GM08714 (cell line): Measurements from ENCODE around the gene IL36A.

ENCODE experiments used
- H3K4me3 ChIP-seq: fragments of 200-500 bp; sonication (Bioruptor generic); 2 replicates; pipeline ENCODE4 v1.5.1; 2014; ENCODE audit warnings: mild to moderate bottlenecking, low read length, inconsistent platforms
- ZNF274 ChIP-seq: IDR thresholded peaks from 2 replicates; pipeline ENCODE4 v1.6.1; 2012; ENCODE audit warnings: mild to moderate bottlenecking, low read depth, low read length

The IL36A gene

DNA sequence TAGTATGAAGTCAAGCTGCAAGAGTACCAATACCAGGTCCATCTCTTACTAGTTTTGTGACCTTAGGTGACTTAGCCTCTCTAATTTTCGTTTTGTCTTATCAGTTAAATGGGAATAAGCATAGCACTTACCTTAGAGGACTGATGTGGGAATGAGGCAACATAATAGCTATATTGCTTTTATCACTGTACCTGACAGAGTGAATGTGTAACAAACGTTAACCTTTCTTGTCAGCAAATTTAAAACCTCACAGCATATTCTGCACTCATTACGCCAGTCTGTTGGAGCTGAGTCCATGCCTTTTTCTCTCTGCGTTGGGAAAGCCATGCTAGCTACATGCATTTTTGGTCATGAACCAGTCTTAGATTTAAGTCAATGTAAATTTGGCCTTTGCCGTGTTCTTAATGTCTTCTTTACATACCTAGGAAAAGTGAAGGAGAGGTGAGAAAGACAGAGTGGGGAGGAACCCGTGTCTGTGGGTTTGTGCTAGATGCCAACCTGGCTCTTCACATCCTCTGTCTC lies 47.2 kb downstream of the IL36A start, which contains the start of gene IL36B:
Gene IL36B, minus strand, starts transcription at position 472 of the 522 bp plus-strand sequence.
- no peak within 1 kb of the TSS for H3K4me3 ChIP-seq
- TF ChIP-seq ZNF274 = no peak

DNA sequence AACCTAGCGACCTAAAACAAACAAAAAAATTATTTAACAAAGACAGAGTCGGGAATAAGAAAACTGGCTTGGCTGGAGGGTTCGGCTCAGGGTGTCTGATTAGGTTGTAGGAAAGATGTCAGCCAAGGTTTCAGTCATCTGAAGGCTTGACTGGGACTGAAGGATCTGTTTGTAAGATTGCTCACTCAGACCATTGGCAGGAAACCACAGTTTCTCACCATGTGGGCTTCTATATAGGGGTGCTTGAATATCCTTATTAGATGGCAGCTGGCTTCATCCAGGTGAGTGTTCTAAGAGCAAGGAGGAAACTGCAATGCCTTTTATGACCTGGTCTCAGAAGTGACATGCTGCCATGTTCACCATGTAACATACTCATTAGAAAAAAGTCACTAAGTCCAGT lies 48.4 kb downstream of the IL36A start:
- no peak overlapping the region for H3K4me3 ChIP-seq
- TF ChIP-seq ZNF274 = no peak

DNA sequence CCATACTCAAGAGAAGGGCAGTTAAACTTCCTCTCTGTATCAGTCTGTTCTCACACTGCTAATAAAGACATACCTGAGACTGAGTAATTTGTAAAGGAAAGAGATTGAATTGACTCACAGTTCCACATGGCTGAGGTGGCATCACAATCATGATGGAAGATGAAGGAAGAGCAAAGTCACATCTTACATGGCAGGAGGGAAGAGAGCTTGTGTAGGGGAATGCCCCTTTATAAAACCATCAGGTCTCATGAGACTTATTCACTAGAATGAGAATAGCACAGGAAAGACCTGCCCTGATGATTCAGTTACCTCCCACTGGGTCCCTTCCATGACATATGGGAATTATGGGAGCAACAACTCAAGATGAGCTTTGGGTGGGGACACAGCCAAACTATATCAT lies 48.8 kb downstream of the IL36A start:
- H3K4me3 ChIP-seq = no peak overlapping the region
- TF ChIP-seq ZNF274 = no peak

DNA sequence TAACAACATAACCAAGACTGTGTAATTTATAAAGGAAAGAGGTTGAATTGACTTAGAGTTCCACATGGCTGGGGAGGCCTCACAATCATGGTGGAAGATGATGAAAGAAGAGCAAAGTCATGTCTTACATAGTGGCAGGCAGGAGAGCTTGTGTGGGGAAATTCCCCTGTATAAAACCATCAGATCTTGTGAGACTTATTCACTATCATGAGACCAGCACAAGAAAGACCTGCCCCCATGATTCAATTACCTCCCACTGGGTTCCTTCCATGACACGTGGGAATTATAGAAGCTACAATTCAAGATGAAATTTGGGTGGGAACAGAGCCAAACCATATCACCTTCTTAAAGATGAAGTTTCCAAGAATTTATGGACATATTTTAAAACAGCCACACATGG lies 51.3 kb downstream of the IL36A start:
- TF ChIP-seq ZNF274 = no peak
- no peak overlapping the region for H3K4me3 ChIP-seq

DNA sequence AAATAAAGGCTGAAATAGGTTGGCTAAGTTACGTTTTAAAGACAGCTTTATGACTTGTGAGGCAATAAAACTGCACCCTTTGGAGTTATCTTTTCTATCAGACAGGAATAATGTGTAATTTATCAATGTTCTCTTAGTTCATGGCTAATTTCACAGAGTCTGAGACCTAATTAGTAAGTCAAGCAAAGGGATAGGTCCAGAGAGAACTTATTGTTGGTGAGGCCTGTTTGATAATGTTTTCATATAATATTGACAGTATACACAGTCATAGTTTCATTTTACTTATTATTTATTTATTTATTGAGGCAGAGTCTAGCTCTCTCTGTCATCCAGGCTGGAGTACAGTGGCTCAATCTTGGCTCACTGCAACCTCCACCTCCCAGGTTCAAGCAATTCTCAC lies 51.9 kb downstream of the IL36A start:
- no peak for TF ChIP-seq ZNF274
- H3K4me3 ChIP-seq = no peak overlapping the region
